Breast epithelium (tissue), 3 donors: Measurements from ENCODE around the gene PLXNC1.

Experiments used
- POLR2AphosphoS5 ChIP-seq, 3 donors: sonication (generic); formaldehyde crosslinking; IDR thresholded peaks; one replicate each; pipeline ENCODE4 v1.6.1; 2017; ENCODE audit warnings: antibody characterized with exemption in 3 of 3
- TF ChIP-seq, protein P1 (sequence below), 3 donors: fragments of 450-650 bp; IDR thresholded peaks; one replicate each; pipeline ENCODE4 v1.5.1; 2016 to 2017; ENCODE audit warnings: antibody characterized with exemption in 3 of 3, mild to moderate bottlenecking in 3 of 3, moderate library complexity in 3 of 3

- no peak for TF ChIP-seq POLR2AphosphoS5 (IDR thresholded peaks at IDR 0.05)
- TF ChIP-seq, protein P1, sequence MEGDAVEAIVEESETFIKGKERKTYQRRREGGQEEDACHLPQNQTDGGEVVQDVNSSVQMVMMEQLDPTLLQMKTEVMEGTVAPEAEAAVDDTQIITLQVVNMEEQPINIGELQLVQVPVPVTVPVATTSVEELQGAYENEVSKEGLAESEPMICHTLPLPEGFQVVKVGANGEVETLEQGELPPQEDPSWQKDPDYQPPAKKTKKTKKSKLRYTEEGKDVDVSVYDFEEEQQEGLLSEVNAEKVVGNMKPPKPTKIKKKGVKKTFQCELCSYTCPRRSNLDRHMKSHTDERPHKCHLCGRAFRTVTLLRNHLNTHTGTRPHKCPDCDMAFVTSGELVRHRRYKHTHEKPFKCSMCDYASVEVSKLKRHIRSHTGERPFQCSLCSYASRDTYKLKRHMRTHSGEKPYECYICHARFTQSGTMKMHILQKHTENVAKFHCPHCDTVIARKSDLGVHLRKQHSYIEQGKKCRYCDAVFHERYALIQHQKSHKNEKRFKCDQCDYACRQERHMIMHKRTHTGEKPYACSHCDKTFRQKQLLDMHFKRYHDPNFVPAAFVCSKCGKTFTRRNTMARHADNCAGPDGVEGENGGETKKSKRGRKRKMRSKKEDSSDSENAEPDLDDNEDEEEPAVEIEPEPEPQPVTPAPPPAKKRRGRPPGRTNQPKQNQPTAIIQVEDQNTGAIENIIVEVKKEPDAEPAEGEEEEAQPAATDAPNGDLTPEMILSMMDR (IDR thresholded peaks at IDR 0.05), result no peak
Observed at GRCh38 chr12:94163850-94164249, 15.5 kb downstream of the PLXNC1 start.
